ENCODE measurements around the gene MAST4. TPM values are rescaled to one million over a fixed set of nuclear protein-coding genes. Genes with fewer than 3 reads are reported as not detected.
A peak's percentile ranks its signal among the peaks of the same experiment; 100 is the strongest.

MAST4 gene
- total RNA-seq, 1 donor from 2014 or later = 10.5 TPM

DNA sequence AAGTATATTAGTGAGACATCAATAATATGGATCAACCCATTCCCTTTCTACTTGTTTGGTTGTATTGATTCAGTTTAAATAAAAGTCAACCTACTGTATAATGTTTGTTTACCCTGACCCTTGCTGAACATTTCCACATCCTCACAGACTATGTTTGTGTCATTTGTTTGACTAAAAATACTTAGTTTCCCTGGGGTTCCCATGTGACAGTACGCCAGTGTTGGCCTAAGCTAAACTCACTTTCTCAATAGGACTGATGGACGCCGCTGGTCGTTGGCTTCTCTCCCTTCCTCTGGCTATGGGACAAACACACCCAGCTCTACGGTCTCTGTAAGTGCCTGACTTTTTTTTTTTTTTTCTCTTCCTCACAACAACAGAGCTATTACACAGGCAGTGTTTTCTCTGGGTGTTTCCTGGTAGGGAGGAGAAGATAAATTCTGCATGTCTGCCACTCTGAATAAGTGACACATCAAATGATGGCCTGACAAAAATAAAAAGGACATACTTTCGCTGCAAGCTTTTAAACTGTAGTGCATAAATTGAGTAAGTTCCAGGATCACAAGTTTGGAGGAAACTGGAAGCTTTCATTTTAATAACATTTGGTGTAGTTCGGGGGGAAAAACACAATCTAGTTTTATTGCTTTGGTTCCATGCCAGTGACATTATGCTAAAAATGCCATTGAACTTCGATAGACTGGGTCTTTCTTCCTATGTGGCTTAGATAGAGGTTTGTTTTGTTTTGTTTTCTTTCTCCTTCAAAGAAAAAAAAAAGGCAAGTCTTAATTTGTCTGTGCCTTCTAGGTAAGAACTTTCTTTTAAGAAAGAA is 499.4 kb downstream of the MAST4 start:
- no peaks in the 10 kb centered on the region for H3K9me3 Mint-ChIP-seq (ENCODE audit: unreplicated experiment)
- peak overlapping the region; percentile 81 for H3K27ac Mint-ChIP-seq (ENCODE audit: unreplicated experiment)
- H3K27me3 Mint-ChIP-seq (ENCODE audit: unreplicated experiment) = no peaks in the 10 kb centered on the region
- peaks cover 46% of the 10 kb centered on the region for H3K4me1 Mint-ChIP-seq (ENCODE audit: unreplicated experiment)
- TF ChIP-seq, protein P1, sequence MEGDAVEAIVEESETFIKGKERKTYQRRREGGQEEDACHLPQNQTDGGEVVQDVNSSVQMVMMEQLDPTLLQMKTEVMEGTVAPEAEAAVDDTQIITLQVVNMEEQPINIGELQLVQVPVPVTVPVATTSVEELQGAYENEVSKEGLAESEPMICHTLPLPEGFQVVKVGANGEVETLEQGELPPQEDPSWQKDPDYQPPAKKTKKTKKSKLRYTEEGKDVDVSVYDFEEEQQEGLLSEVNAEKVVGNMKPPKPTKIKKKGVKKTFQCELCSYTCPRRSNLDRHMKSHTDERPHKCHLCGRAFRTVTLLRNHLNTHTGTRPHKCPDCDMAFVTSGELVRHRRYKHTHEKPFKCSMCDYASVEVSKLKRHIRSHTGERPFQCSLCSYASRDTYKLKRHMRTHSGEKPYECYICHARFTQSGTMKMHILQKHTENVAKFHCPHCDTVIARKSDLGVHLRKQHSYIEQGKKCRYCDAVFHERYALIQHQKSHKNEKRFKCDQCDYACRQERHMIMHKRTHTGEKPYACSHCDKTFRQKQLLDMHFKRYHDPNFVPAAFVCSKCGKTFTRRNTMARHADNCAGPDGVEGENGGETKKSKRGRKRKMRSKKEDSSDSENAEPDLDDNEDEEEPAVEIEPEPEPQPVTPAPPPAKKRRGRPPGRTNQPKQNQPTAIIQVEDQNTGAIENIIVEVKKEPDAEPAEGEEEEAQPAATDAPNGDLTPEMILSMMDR (IDR thresholded peaks at IDR 0.05) = no peak
- peak overlapping the region; percentile 22 for H3K4me3 Mint-ChIP-seq (ENCODE audit: unreplicated experiment)
- no peaks in the 10 kb centered on the region for H3K36me3 Mint-ChIP-seq (ENCODE audit: unreplicated experiment)
- DNase-seq (ENCODE audit: extremely low spot score, unreplicated experiment) = no peak

- Mint-ChIP-seq H3K9me3 (ENCODE audit: unreplicated experiment) (no peaks in the 10 kb centered on the region), H3K27me3 (ENCODE audit: unreplicated experiment) (no peaks in the 10 kb centered on the region), H3K4me3 (ENCODE audit: unreplicated experiment) (no peak overlapping the region), H3K4me1 (ENCODE audit: unreplicated experiment) (peaks cover 25% of the 10 kb centered on the region), H3K36me3 (ENCODE audit: unreplicated experiment) (peaks cover 9% of the 10 kb centered on the region), H3K27ac (ENCODE audit: unreplicated experiment) (no peak overlapping the region)
- TF ChIP-seq, protein P1 (IDR thresholded peaks at IDR 0.05) = no peak
- DNase-seq (ENCODE audit: extremely low spot score, unreplicated experiment) = no peak
Observed at GRCh38 chr5:67098656-67099055, 502.5 kb downstream of the MAST4 start.

DNA sequence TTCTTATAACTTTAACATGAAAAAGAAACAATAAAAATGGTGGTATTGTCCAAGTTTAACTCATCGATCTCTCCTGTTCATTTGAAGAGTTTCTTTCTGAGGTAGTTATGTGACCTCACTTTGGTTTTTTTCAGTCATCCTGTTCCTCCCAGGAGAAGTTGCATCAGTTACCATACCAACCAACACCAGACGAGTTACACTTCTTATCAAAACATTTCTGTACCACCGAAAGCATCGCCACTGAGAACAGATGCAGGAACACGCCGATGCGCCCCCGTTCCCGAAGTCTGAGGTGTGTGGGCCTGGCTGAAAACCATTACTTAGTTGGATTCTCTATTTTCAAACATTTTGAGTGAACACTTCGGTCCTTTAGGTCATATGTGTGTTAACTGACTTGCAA is 504.1 kb downstream of the MAST4 start:
- peaks cover 11% of the 10 kb centered on the region for H3K36me3 Mint-ChIP-seq (ENCODE audit: unreplicated experiment)
- TF ChIP-seq, protein P1 (IDR thresholded peaks at IDR 0.05) = no peak
- H3K9me3 Mint-ChIP-seq (ENCODE audit: unreplicated experiment) = no peaks in the 10 kb centered on the region
- no peak overlapping the region for H3K4me3 Mint-ChIP-seq (ENCODE audit: unreplicated experiment)
- DNase-seq (ENCODE audit: extremely low spot score, unreplicated experiment) = no peak
- no peaks in the 10 kb centered on the region for H3K27me3 Mint-ChIP-seq (ENCODE audit: unreplicated experiment)
- H3K4me1 Mint-ChIP-seq (ENCODE audit: unreplicated experiment) = peaks cover 11% of the 10 kb centered on the region
- no peak overlapping the region for H3K27ac Mint-ChIP-seq (ENCODE audit: unreplicated experiment)

DNA sequence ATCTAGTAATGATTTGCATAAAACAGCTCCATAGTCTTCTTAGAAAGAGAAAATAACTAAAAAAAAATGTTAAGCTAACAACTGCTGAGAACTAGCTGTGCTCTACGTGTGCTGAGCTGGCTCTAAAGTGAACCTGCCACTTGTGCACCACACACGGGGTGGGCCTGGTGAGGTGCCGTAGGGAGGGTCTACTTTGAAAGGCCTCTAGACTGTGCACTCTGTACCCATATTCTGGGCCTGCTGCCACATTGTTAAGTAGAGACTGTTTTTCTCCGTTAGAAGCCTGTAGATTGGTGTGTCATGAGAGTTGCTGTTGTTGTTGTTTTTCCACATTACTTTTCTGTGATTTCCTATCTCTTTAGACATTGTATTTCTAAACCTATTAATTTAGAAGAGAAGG is 506.5 kb downstream of the MAST4 start:
- no peaks in the 10 kb centered on the region for H3K9me3 Mint-ChIP-seq (ENCODE audit: unreplicated experiment)

GRCh38 chr5:67104859-67105258 is 508.7 kb downstream of the MAST4 start:
- no peaks in the 10 kb centered on the region for H3K4me1 Mint-ChIP-seq (ENCODE audit: unreplicated experiment)
- no peaks in the 10 kb centered on the region for H3K27me3 Mint-ChIP-seq (ENCODE audit: unreplicated experiment)
- no peaks in the 10 kb centered on the region for H3K9me3 Mint-ChIP-seq (ENCODE audit: unreplicated experiment)
- TF ChIP-seq, protein P1 (IDR thresholded peaks at IDR 0.05) = no peak
- H3K27ac Mint-ChIP-seq (ENCODE audit: unreplicated experiment) = no peak overlapping the region
- no peak for DNase-seq (ENCODE audit: extremely low spot score, unreplicated experiment)
- H3K36me3 Mint-ChIP-seq (ENCODE audit: unreplicated experiment) = peaks cover 24% of the 10 kb centered on the region
- no peak overlapping the region for H3K4me3 Mint-ChIP-seq (ENCODE audit: unreplicated experiment)

More for the DNA sequence above, 506.5 kb downstream of the MAST4 start:
- peaks cover 24% of the 10 kb centered on the region for H3K36me3 Mint-ChIP-seq (ENCODE audit: unreplicated experiment)
- no peak overlapping the region for H3K27ac Mint-ChIP-seq (ENCODE audit: unreplicated experiment)
- no peak for DNase-seq (ENCODE audit: extremely low spot score, unreplicated experiment)
- H3K4me1 Mint-ChIP-seq (ENCODE audit: unreplicated experiment) = no peaks in the 10 kb centered on the region
- no peaks in the 10 kb centered on the region for H3K27me3 Mint-ChIP-seq (ENCODE audit: unreplicated experiment)
- TF ChIP-seq, protein P1 (IDR thresholded peaks at IDR 0.05) = no peak
- H3K4me3 Mint-ChIP-seq (ENCODE audit: unreplicated experiment) = no peak overlapping the region

Data from osteocyte (in vitro differentiated cells).